Cardiac muscle cell (in vitro differentiated cells and primary cell): ENCODE results near the gene ADPGK. TPM values are rescaled to one million over a fixed set of nuclear protein-coding genes. Genes with fewer than 3 reads are reported as not detected.

Experiments used
- DNase-seq, 2 donors: peaks; one replicate each; pipeline versions ENCODE4 v3.0.0 to v3.0.0-alpha.2; 2010 to 2017; ENCODE audit warnings: low read depth in 1 of 2, low spot score in 1 of 2
- H3K27ac ChIP-seq: fragments of 200-600 bp; sonication (generic); 2 replicates; pipeline ENCODE4 v1.5.1; 2016
- H3K27me3 ChIP-seq: fragments of 200-600 bp; sonication (generic); 2 replicates; pipeline ENCODE4 v1.6.0; 2016; ENCODE audit warnings: control low read depth
- H3K36me3 ChIP-seq: fragments of 200-600 bp; sonication (generic); 2 replicates; pipeline ENCODE4 v1.5.1; 2016; ENCODE audit warnings: control low read depth
- H3K4me1 ChIP-seq: fragments of 200-600 bp; sonication (generic); 2 replicates; pipeline ENCODE4 v1.8.1; 2017; ENCODE audit warnings: low read depth, mild to moderate bottlenecking, mixed run types
- H3K4me3 ChIP-seq: fragments of 200-600 bp; sonication (generic); 2 replicates; pipeline ENCODE4 v1.5.1; 2016; ENCODE audit warnings: mild to moderate bottlenecking
- H3K9me3 ChIP-seq: fragments of 200-600 bp; sonication (generic); 2 replicates; pipeline ENCODE4 v1.5.1; 2017; ENCODE audit warnings: low read depth, mild to moderate bottlenecking, control low read depth
- CTCF ChIP-seq: IDR thresholded peaks from 2 replicates; pipeline ENCODE4 v1.5.1; 2012; ENCODE audit warnings: low read depth, mild to moderate bottlenecking, low read length
- polyA plus RNA-seq: library from polyadenylated mRNA; unstranded; fragments of >200 nt; fragmentation: Nextera tagmentation; extraction: Ambion mirVana; gene quantifications from 2 replicates; pipeline ENCODE4 v1.2.1, GENCODE V29; 2016
- total RNA-seq: library from RNA; depleted of rRNA; stranded (reverse); fragments of >200 nt; gene quantifications from 2 replicates; pipeline ENCODE4 v1.2.3, GENCODE V29; 2016

Gene ADPGK
- total and polyA plus RNA-seq, 2 experiments from 2014 or later, result 32.3 to 37.3 TPM

- no peak overlapping the region for H3K27ac ChIP-seq
- no peak for TF ChIP-seq CTCF
- no peaks in the 10 kb centered on the region for H3K4me1 ChIP-seq
- no peaks in the 10 kb centered on the region for H3K27me3 ChIP-seq
- no peak for DNase-seq
- H3K9me3 ChIP-seq, result no peaks in the 10 kb centered on the region
- no peaks in the 10 kb centered on the region for H3K36me3 ChIP-seq
- H3K4me3 ChIP-seq, result no peak overlapping the region
Observed at GRCh38 chr15:72803006-72803405, 19.4 kb upstream of the ADPGK start.

- H3K27me3 ChIP-seq, result no peaks in the 10 kb centered on the region
- H3K4me3 ChIP-seq, result no peak overlapping the region
- H3K36me3 ChIP-seq, result no peaks in the 10 kb centered on the region
- no peaks in the 10 kb centered on the region for H3K9me3 ChIP-seq
- no peak overlapping the region for H3K27ac ChIP-seq
- no peak for TF ChIP-seq CTCF
- H3K4me1 ChIP-seq, result no peaks in the 10 kb centered on the region
- peak in 1 of 2 donors; percentile 55 for DNase-seq
Observed at GRCh38 chr15:72801590-72802325, 18.2 kb upstream of the ADPGK start.

- DNase-seq, result peak in 1 of 2 donors; percentile 68
- H3K9me3 ChIP-seq, result no peaks in the 10 kb centered on the region
- no peak overlapping the region for H3K27ac ChIP-seq
- TF ChIP-seq CTCF, result no peak
- H3K36me3 ChIP-seq, result no peaks in the 10 kb centered on the region
- H3K27me3 ChIP-seq, result no peaks in the 10 kb centered on the region
- no peaks in the 10 kb centered on the region for H3K4me1 ChIP-seq
- H3K4me3 ChIP-seq, result no peak overlapping the region
Observed at GRCh38 chr15:72800833-72801481, 17.4 kb upstream of the ADPGK start.

- Histone ChIP-seq H3K4me1 (no peaks in the 10 kb centered on the region), H3K4me3 (no peak overlapping the region), H3K27me3 (no peaks in the 10 kb centered on the region), H3K27ac (no peak overlapping the region), H3K36me3 (no peaks in the 10 kb centered on the region), H3K9me3 (no peaks in the 10 kb centered on the region)
- no peak for DNase-seq
- no peak for TF ChIP-seq CTCF
Observed at GRCh38 chr15:72797834-72798233, 14.3 kb upstream of the ADPGK start.

GRCh38 chr15:72797338-72797689, 13.8 kb upstream of the ADPGK start:
- no peaks in the 10 kb centered on the region for H3K36me3 ChIP-seq
- H3K4me1 ChIP-seq, result no peaks in the 10 kb centered on the region
- no peaks in the 10 kb centered on the region for H3K27me3 ChIP-seq
- peak overlapping the region; percentile 36 for H3K4me3 ChIP-seq
- no peak for TF ChIP-seq CTCF
- no peak for DNase-seq
- H3K27ac ChIP-seq, result no peak overlapping the region
- no peaks in the 10 kb centered on the region for H3K9me3 ChIP-seq
